ENCODE measurements around the gene CUL1.
"Not testable (repeated sequence)": the region's sequence is repeated elsewhere in the genome, so short reads cannot be mapped to it uniquely, and the experiment has no call there.

Gene CUL1

GRCh38 chr7:148699782-148700629, 1.3 kb downstream of the CUL1 start:
- Histone ChIP-seq H3K9me3 (no peaks in the 10 kb centered on the region), H3K36me3 (no peaks in the 10 kb centered on the region), H3K4me3 (peak overlapping the region; percentile 69 to 93), H3K27ac (peak overlapping the region; percentile 92 to 98), H3K27me3 (no peaks in the 10 kb centered on the region), H3K4me1 (peaks cover 0 to 57% (median 34%) of the 10 kb centered on the region in 4 donors)
- DNase-seq: no peak
- intact Hi-C loops (cut with DNase I; ENCODE audit: low total_unique reads): loop anchor here (2.0 to 10.0 kb wide), 3 partner anchors 187 to 265 kb away; no protein-coding TSS in a partner anchor
- TF ChIP-seq CTCF (IDR thresholded peaks at IDR 0.05): no peak

GRCh38 chr7:148700661-148701064, 2.0 kb downstream of the CUL1 start:
- intact Hi-C loops (cut with DNase I; ENCODE audit: low total_unique reads): no loop called here

GRCh38 chr7:148701414-148701813, 2.7 kb downstream of the CUL1 start:
- TF ChIP-seq CTCF (IDR thresholded peaks at IDR 0.05): no peak
- no peaks in the 10 kb centered on the region for H3K27me3 ChIP-seq
- H3K9me3 ChIP-seq: no peaks in the 10 kb centered on the region
- peaks cover 0 to 71% (median 42%) of the 10 kb centered on the region in 4 donors for H3K4me1 ChIP-seq
- no peak for DNase-seq
- intact Hi-C loops (cut with DNase I; ENCODE audit: low total_unique reads): no loop called here
- H3K36me3 ChIP-seq: no peaks in the 10 kb centered on the region
- peak overlapping the region in 1 of 2 donors; percentile 98 for H3K27ac ChIP-seq
- peak overlapping the region; percentile 69 to 93 for H3K4me3 ChIP-seq

More at GRCh38 chr7:148700661-148701064, 2.0 kb downstream of the CUL1 start:
- Histone ChIP-seq H3K4me1 (peaks cover 0 to 63% (median 39%) of the 10 kb centered on the region in 4 donors), H3K27ac (peak overlapping the region; percentile 92 to 98), H3K4me3 (peak overlapping the region; percentile 69 to 93), H3K36me3 (no peaks in the 10 kb centered on the region), H3K9me3 (no peaks in the 10 kb centered on the region), H3K27me3 (no peaks in the 10 kb centered on the region)
- no peak for DNase-seq
- TF ChIP-seq CTCF (IDR thresholded peaks at IDR 0.05): no peak

- Histone ChIP-seq H3K9me3 (no peaks in the 10 kb centered on the region), H3K27me3 (no peaks in the 10 kb centered on the region), H3K27ac (no peak overlapping the region), H3K36me3 (no peaks in the 10 kb centered on the region), H3K4me3 (no peak overlapping the region), H3K4me1 (peaks cover 0 to 80% (median 44%) of the 10 kb centered on the region in 4 donors)
- intact Hi-C loops (cut with DNase I; ENCODE audit: low total_unique reads): no loop called here
- DNase-seq: no peak
- TF ChIP-seq CTCF (IDR thresholded peaks at IDR 0.05): no peak
Measured at GRCh38 chr7:148702876-148703670, 4.4 kb downstream of the CUL1 start.

GRCh38 chr7:148703671-148703962, 4.9 kb downstream of the CUL1 start:
- H3K36me3 ChIP-seq; DNase-seq; H3K4me3 ChIP-seq; H3K27me3 ChIP-seq; intact Hi-C loops (cut with DNase I; ENCODE audit: low total_unique reads); H3K27ac ChIP-seq; H3K9me3 ChIP-seq: not testable (repeated sequence)
- H3K4me1 ChIP-seq: peaks cover 0 to 86% (median 49%) of the 10 kb centered on the region in 4 donors

- H3K36me3 ChIP-seq: no peaks in the 10 kb centered on the region
- H3K4me1 ChIP-seq: peaks cover 0 to 91% (median 49%) of the 10 kb centered on the region in 4 donors
- no peak for DNase-seq
- H3K4me3 ChIP-seq: no peak overlapping the region
- intact Hi-C loops (cut with DNase I; ENCODE audit: low total_unique reads): no loop called here
- H3K9me3 ChIP-seq: no peaks in the 10 kb centered on the region
- H3K27me3 ChIP-seq: no peaks in the 10 kb centered on the region
- TF ChIP-seq CTCF (IDR thresholded peaks at IDR 0.05): no peak
- H3K27ac ChIP-seq: no peak overlapping the region
Measured at GRCh38 chr7:148704189-148704588, 5.5 kb downstream of the CUL1 start.
